B cell (primary cell): Measurements from ENCODE around the gene ACAD8. TPM values are rescaled to one million over a fixed set of nuclear protein-coding genes. Genes with fewer than 3 reads are reported as not detected.

Source experiments
- ATAC-seq: fragments of 200-7000 bp; cut with Tn5 transposase; one replicate; pipeline ENCODE4 v1.10.0; 2021; ENCODE audit warnings: low read depth, mild to moderate bottlenecking, moderate number of reproducible peaks, moderate library complexity
- CTCF ChIA-PET: fragments of 350-600 bp; sonication (Branson Sonifier 250); formaldehyde crosslinking; loops from one replicate; lab custom pipeline; 2021; ENCODE audit warnings: antibody characterized with exemption, inconsistent platforms; lab: Charles Lee
- POLR2A ChIA-PET: fragments of 350-600 bp; sonication (Branson Sonifier 250); formaldehyde crosslinking; loops from one replicate; lab custom pipeline; 2021; ENCODE audit warnings: antibody characterized with exemption; lab: Charles Lee
- DNase-seq: peaks from one replicate; pipeline ENCODE4 v3.0.0; 2013
- H2AFZ ChIP-seq: 2 replicates; pipeline ENCODE4 v1.6.1; 2012; ENCODE audit warnings: mild to moderate bottlenecking, low read depth, low read length; ENCODE audit not compliant: insufficient read depth, poor library complexity, severe bottlenecking
- H3K27ac ChIP-seq, 2 donors: 1 replicate in 1 of 2; 2 replicates in 1 of 2; pipeline ENCODE4 v1.5.1; 2012 to 2013; ENCODE audit warnings: low read length in 2 of 2, mild to moderate bottlenecking in 2 of 2, moderate library complexity in 1 of 2
- H3K27me3 ChIP-seq, 4 experiments: fragments of 200-600 bp in 1 of 4; sonication (generic) in 1 of 4; replicated peaks in 1 of 4; 1 replicate in 2 of 4; 2 replicates in 2 of 4; pipeline versions ENCODE4 v1.6.1 to v1.7.0; 2013 to 2016; ENCODE audit warnings: low read length in 3 of 4, mild to moderate bottlenecking in 2 of 4, mixed read lengths in 1 of 4, moderate library complexity in 1 of 4; ENCODE audit not compliant: insufficient read depth in 4 of 4, control insufficient read depth in 3 of 4; ENCODE audit errors: control extremely low read depth in 1 of 4
- H3K36me3 ChIP-seq, 2 experiments: replicated peaks in 1 of 2; 1 replicate in 1 of 2; 2 replicates in 1 of 2; pipeline versions ENCODE4 v1.6.1 to v1.7.1; 2013; ENCODE audit warnings: low read length in 1 of 2; ENCODE audit not compliant: insufficient read depth in 2 of 2, control insufficient read depth in 1 of 2; ENCODE audit errors: control extremely low read depth in 1 of 2, extremely low read depth in 1 of 2
- H3K4me1 ChIP-seq, 2 donors: fragments of 200-600 bp in 1 of 2; sonication (generic) in 1 of 2; 1 replicate in 1 of 2; 2 replicates in 1 of 2; pipeline versions ENCODE4 v1.5.1 to v1.6.1; 2013 to 2017; ENCODE audit warnings: low read length in 2 of 2; ENCODE audit not compliant: control insufficient read depth in 2 of 2, insufficient read depth in 2 of 2
- H3K4me2 ChIP-seq: replicated peaks from 2 replicates; pipeline ENCODE3; 2012; ENCODE audit warnings: mild to moderate bottlenecking, low read depth, low read length; ENCODE audit not compliant: poor library complexity, severe bottlenecking
- H3K4me3 ChIP-seq, 5 experiments: fragments of 200-600 bp in 1 of 5; sonication (generic) in 1 of 5; 1 replicate in 3 of 5; 2 replicates in 2 of 5; pipeline versions ENCODE4 v1.5.1 to v1.7.0; 2011 to 2016; ENCODE audit warnings: low read length in 4 of 5, mild to moderate bottlenecking in 4 of 5, low read depth in 2 of 5, control low read depth in 1 of 5, moderate library complexity in 1 of 5; ENCODE audit not compliant: insufficient read depth in 1 of 5; ENCODE audit errors: control extremely low read depth in 1 of 5, extremely low read depth in 1 of 5
- H3K79me2 ChIP-seq: fragments of 200-600 bp; sonication (generic); one replicate; pipeline ENCODE4 v1.6.0; 2016; ENCODE audit warnings: low read length; ENCODE audit not compliant: control insufficient read depth, insufficient read depth
- H3K9ac ChIP-seq: fragments of 200-600 bp; sonication (generic); 2 replicates; pipeline ENCODE4 v1.6.1; 2017; ENCODE audit warnings: mild to moderate bottlenecking, low read length, moderate library complexity
- H3K9me3 ChIP-seq, 3 donors: one replicate each; pipeline versions ENCODE4 v1.6.1 to v1.7.1; 2013; ENCODE audit warnings: low read length in 2 of 3; ENCODE audit not compliant: control insufficient read depth in 2 of 3, insufficient read depth in 1 of 3; ENCODE audit errors: control extremely low read depth in 1 of 3
- H4K20me1 ChIP-seq: 2 replicates; pipeline ENCODE4 v1.6.0; 2012; ENCODE audit warnings: mild to moderate bottlenecking, low read length; ENCODE audit not compliant: insufficient read depth, control insufficient read depth, poor library complexity, severe bottlenecking
- H3K27ac Mint-ChIP-seq: one replicate; pipeline ENCODE4 v1.8.0; 2021; ENCODE audit warnings: mixed read lengths
- H3K27me3 Mint-ChIP-seq: one replicate; pipeline ENCODE4 v1.8.0; 2021; ENCODE audit warnings: mixed read lengths
- H3K4me1 Mint-ChIP-seq: one replicate; pipeline ENCODE4 v1.8.0; 2021; ENCODE audit warnings: mixed read lengths
- H3K4me3 Mint-ChIP-seq: one replicate; pipeline ENCODE4 v1.8.0; 2021; ENCODE audit warnings: mixed read lengths
- H3K9me3 Mint-ChIP-seq: one replicate; pipeline ENCODE4 v1.8.0; 2022; ENCODE audit warnings: mixed read lengths; ENCODE audit not compliant: insufficient read depth
- EZH2 ChIP-seq: IDR thresholded peaks from 2 replicates; pipeline ENCODE4 v1.6.1; 2012; ENCODE audit warnings: borderline replicate concordance, low read depth, mild to moderate bottlenecking, moderate library complexity, low read length; ENCODE audit not compliant: insufficient read depth, poor library complexity, severe bottlenecking
- WGBS: methylation state at CpG from one replicate; pipeline ENCODE4 v1.1.5; 2013; ENCODE audit warnings: missing lambda C conversion rate; ENCODE audit not compliant: insufficient coverage; 5-methylcytosine and 5-hydroxymethylcytosine counted together
- intact Hi-C: fragments of 100-400 bp; cut with micrococcal nuclease; formaldehyde crosslinking; loops from one replicate; pipeline ENCODE4 v1.10.0; 2022
- polyA plus RNA-seq: library from polyadenylated mRNA; depleted of rRNA; stranded (reverse); fragments of >200 nt; gene quantifications from 2 replicates; pipeline ENCODE4 v1.2.3, GENCODE V29; 2012
- total RNA-seq, 2 donors: library from RNA; stranded (reverse); fragments of 120-200 nt in 1 of 2; gene quantifications; 1 replicate in 1 of 2; 2 replicates in 1 of 2; pipeline versions ENCODE4 v1.2.3 to v1.2.4, GENCODE V29; 2013 to 2022
- TF ChIP-seq, protein P1 (sequence below): fragments of 200-600 bp; IDR thresholded peaks from one replicate; pipeline ENCODE4 v1.8.0; 2022; ENCODE audit warnings: antibody characterized with exemption, mild to moderate bottlenecking

ACAD8 gene
- total and polyA plus RNA-seq, 2 donors (not counting 1 experiment from before 2014, with no cell fraction given): 26.5 to 33.6 TPM

DNA sequence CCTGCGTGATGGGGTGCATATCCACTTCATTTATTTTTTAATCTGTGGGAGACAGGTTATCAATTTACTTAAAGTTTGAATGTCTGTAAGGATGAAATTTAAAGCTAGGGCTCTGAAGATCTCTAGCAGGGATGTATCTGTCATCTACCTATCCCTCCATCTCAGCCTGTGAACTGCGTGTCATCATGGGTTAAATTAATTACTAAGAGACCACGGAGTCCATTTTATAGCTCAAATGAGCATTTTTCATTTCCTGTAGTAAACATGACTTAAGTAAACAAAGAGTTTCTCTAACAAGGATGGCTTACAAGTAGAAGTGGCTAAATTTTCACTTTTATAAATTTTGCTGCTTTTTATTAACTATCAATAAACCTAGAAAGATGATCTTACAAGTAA, 19.9 kb downstream of the ACAD8 start:
- H3K27ac Mint-ChIP-seq: no peak overlapping the region
- H3K36me3 ChIP-seq: no peaks in the 10 kb centered on the region
- no CpG with 5 or more reads among the region's 3 CpGs for WGBS
- H3K79me2 ChIP-seq: no peaks in the 10 kb centered on the region
- H3K9me3 ChIP-seq: peaks cover 0 to 23% (median under 1%) of the 10 kb centered on the region in 3 donors
- DNase-seq (no peak), ATAC-seq (no peak)
- no peak overlapping the region for H2AFZ ChIP-seq
- H3K27me3 ChIP-seq: peaks cover 1 to 61% (median 50%) of the 10 kb centered on the region in 4 experiments
- ChIA-PET POLR2A (no interaction called here), CTCF (interaction anchor here (0.7 to 2.3 kb wide), 3 partner anchors 11 to 1292 kb away, joined by 3 to 10 read pairs (median 3); no protein-coding TSS in a partner anchor)
- no peaks in the 10 kb centered on the region for H4K20me1 ChIP-seq
- peaks cover 22% of the 10 kb centered on the region for H3K4me1 Mint-ChIP-seq
- H3K4me3 ChIP-seq: no peak overlapping the region
- no peak overlapping the region for H3K27ac ChIP-seq
- intact Hi-C loops: no loop called here
- H3K9me3 Mint-ChIP-seq: no peaks in the 10 kb centered on the region
- H3K27me3 Mint-ChIP-seq: peaks cover 67% of the 10 kb centered on the region
- no peak overlapping the region for H3K9ac ChIP-seq
- no peak overlapping the region for H3K4me3 Mint-ChIP-seq
- peaks cover 21 to 37% of the 10 kb centered on the region in 2 donors for H3K4me1 ChIP-seq
- H3K4me2 ChIP-seq: no peak overlapping the region
- TF ChIP-seq EZH2: no peak
- TF ChIP-seq, protein P1, sequence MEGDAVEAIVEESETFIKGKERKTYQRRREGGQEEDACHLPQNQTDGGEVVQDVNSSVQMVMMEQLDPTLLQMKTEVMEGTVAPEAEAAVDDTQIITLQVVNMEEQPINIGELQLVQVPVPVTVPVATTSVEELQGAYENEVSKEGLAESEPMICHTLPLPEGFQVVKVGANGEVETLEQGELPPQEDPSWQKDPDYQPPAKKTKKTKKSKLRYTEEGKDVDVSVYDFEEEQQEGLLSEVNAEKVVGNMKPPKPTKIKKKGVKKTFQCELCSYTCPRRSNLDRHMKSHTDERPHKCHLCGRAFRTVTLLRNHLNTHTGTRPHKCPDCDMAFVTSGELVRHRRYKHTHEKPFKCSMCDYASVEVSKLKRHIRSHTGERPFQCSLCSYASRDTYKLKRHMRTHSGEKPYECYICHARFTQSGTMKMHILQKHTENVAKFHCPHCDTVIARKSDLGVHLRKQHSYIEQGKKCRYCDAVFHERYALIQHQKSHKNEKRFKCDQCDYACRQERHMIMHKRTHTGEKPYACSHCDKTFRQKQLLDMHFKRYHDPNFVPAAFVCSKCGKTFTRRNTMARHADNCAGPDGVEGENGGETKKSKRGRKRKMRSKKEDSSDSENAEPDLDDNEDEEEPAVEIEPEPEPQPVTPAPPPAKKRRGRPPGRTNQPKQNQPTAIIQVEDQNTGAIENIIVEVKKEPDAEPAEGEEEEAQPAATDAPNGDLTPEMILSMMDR: no peak

DNA sequence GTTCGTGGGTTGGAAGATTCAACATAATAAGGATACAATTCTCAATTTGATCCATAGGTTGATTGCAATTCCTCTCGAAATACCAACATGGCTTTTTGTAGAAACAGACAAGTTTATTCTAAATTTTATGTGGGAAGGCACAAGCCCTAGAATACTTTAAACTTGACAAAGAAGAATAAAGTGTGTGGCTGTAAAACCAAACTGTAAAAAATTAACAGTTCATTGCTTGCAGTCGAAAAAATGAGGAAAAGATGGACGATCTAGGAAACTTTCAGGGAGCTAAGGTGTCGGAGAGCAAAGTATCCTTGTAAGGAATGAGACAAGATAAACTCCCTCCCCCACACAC, 21.8 kb downstream of the ACAD8 start:
- POLR2A ChIA-PET: no interaction called here

More for the DNA sequence above, 21.8 kb downstream of the ACAD8 start:
- Histone ChIP-seq H3K9ac (peak overlapping the region; percentile 55), H4K20me1 (no peaks in the 10 kb centered on the region), H3K36me3 (no peaks in the 10 kb centered on the region), H3K27ac (no peak overlapping the region), H3K9me3 (peaks cover 0 to 26% (median 5%) of the 10 kb centered on the region in 3 donors), H3K79me2 (no peaks in the 10 kb centered on the region), H3K27me3 (peaks cover 1 to 61% (median 56%) of the 10 kb centered on the region in 4 experiments), H3K4me2 (peak overlapping the region; percentile 88), H2AFZ (peak overlapping the region; percentile 69), H3K4me1 (peaks cover 21 to 39% of the 10 kb centered on the region in 2 donors), H3K4me3 (no peak overlapping the region)
- no peak for ATAC-seq
- CTCF ChIA-PET: interaction anchor here (1.5 to 2.3 kb wide), 2 partner anchors 13 to 14 kb away, joined by 5 to 10 read pairs; no protein-coding TSS in a partner anchor
- peak overlapping the region; percentile 83 for H3K4me3 Mint-ChIP-seq
- peaks cover 22% of the 10 kb centered on the region for H3K4me1 Mint-ChIP-seq
- no peak for TF ChIP-seq EZH2
- TF ChIP-seq, protein P1: no peak
- WGBS: no CpG with 5 or more reads among the region's 5 CpGs
- H3K27ac Mint-ChIP-seq: no peak overlapping the region
- H3K9me3 Mint-ChIP-seq: peaks cover 7% of the 10 kb centered on the region
- no peak for DNase-seq
- H3K27me3 Mint-ChIP-seq: peaks cover 74% of the 10 kb centered on the region
- intact Hi-C loops: no loop called here
